K562 (cell line): ENCODE results near the gene SDF4.

Source experiments
- BRF2 ChIP-seq: IDR thresholded peaks from 3 replicates; pipeline ENCODE4 v1.6.1; 2011; ENCODE audit warnings: borderline replicate concordance, mild to moderate bottlenecking; ENCODE audit not compliant: insufficient read length, insufficient read depth
- CTCF ChIP-seq, 3 experiments: IDR thresholded peaks in 2 of 3; conservative IDR thresholded peaks in 1 of 3; 2 replicates each; pipeline ENCODE4 v1.5.1; 2011 to 2012; ENCODE audit warnings: low read length in 3 of 3, mild to moderate bottlenecking in 3 of 3, control low read depth in 2 of 3, improper control_type of control experiment in 1 of 3, inconsistent platforms in 1 of 3, low read depth in 1 of 3, mixed read lengths in 1 of 3, moderate library complexity in 1 of 3; ENCODE audit not compliant: insufficient read depth in 2 of 3
- EZH2 ChIP-seq: IDR thresholded peaks from 2 replicates; pipeline ENCODE4 v1.6.1; 2012; ENCODE audit warnings: low read depth, mild to moderate bottlenecking, inconsistent platforms, low read length, borderline replicate concordance
- MAFK ChIP-seq: IDR thresholded peaks from 2 replicates; pipeline ENCODE4 v1.6.1; 2011; ENCODE audit warnings: low read length, improper control_type of control experiment
- NBN ChIP-seq: fragments of 450-650 bp; IDR thresholded peaks from 2 replicates; pipeline ENCODE4 v1.6.1; 2016; ENCODE audit warnings: low read depth, mild to moderate bottlenecking
- NFIC ChIP-seq: fragments of 450-650 bp; IDR thresholded peaks from 2 replicates; pipeline ENCODE4 v1.6.1; 2017; ENCODE audit warnings: mild to moderate bottlenecking, inconsistent platforms
- POLR2A ChIP-seq: fragments of 450-650 bp; conservative IDR thresholded peaks from 2 replicates; pipeline ENCODE4 v1.6.1; 2016
- POLR2AphosphoS5 ChIP-seq: IDR thresholded peaks from 2 replicates; pipeline ENCODE4 v1.6.1; 2011; ENCODE audit warnings: mild to moderate bottlenecking, low read depth, low read length, moderate library complexity; ENCODE audit not compliant: control insufficient read depth, insufficient read depth
- TAF1 ChIP-seq: IDR thresholded peaks from 2 replicates; pipeline ENCODE4 v1.6.1; 2011; ENCODE audit warnings: mild to moderate bottlenecking, low read length, moderate library complexity; ENCODE audit not compliant: insufficient read depth, control insufficient read depth, severe bottlenecking; ENCODE audit errors: extremely low read depth
- TCF7L2 ChIP-seq: fragments of 150-350 bp; IDR thresholded peaks from 2 replicates; pipeline ENCODE4 v1.6.1; 2016; ENCODE audit warnings: low read depth, mild to moderate bottlenecking, low read length, moderate library complexity
- TGIF2 ChIP-seq: sonication (generic); formaldehyde crosslinking; IDR thresholded peaks from 2 replicates; pipeline ENCODE4 v1.8.1; 2022; ENCODE audit warnings: mild to moderate bottlenecking, missing genetic modification reagents, moderate library complexity
- ZNF766 ChIP-seq: fragments of 200-800 bp; sonication (Bioruptor generic); conservative IDR thresholded peaks from 2 replicates; pipeline ENCODE4 v1.6.1; 2016; ENCODE audit warnings: missing genetic modification characterization, missing compliant biosample characterization
- TF ChIP-seq, protein P1 (sequence below): sonication (generic); formaldehyde crosslinking; IDR thresholded peaks from 2 replicates; pipeline ENCODE4 v1.8.1; 2022; ENCODE audit warnings: missing genetic modification reagents

GRCh38 chr1:1256956-1257871 is 25.4 kb upstream of the SDF4 start:
- TF ChIP-seq CTCF (IDR thresholded peaks at IDR 0.05 in 2 of 3, conservative IDR thresholded peaks at IDR 0.05 in 1 of 3; ENCODE audit: insufficient read depth in 2 of 3, low read depth in 1 of 3, low read length in 3 of 3): no peak
- no peak for TF ChIP-seq POLR2A
- TF ChIP-seq ZNF766 (CRISPR knock-in tag): no peak
- no peak for TF ChIP-seq TCF7L2
- no peak for TF ChIP-seq EZH2
- TF ChIP-seq NFIC: no peak
- TF ChIP-seq, protein P1, sequence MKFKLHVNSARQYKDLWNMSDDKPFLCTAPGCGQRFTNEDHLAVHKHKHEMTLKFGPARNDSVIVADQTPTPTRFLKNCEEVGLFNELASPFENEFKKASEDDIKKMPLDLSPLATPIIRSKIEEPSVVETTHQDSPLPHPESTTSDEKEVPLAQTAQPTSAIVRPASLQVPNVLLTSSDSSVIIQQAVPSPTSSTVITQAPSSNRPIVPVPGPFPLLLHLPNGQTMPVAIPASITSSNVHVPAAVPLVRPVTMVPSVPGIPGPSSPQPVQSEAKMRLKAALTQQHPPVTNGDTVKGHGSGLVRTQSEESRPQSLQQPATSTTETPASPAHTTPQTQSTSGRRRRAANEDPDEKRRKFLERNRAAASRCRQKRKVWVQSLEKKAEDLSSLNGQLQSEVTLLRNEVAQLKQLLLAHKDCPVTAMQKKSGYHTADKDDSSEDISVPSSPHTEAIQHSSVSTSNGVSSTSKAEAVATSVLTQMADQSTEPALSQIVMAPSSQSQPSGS (CRISPR knock-in tag): no peak
- TF ChIP-seq NBN: no peak
- no peak for TF ChIP-seq TGIF2
- TF ChIP-seq POLR2AphosphoS5: no peak
- TF ChIP-seq TAF1: no peak
- no peak for TF ChIP-seq MAFK
- TF ChIP-seq BRF2: no peak
